SK-N-MC (cell line): ENCODE results near the gene SGPL1.

Source experiments
- EZH2 ChIP-seq: fragments of 200-600 bp; sonication (generic); IDR thresholded peaks from one replicate; pipeline ENCODE4 v1.6.1; 2017; ENCODE audit warnings: antibody characterized with exemption
- POLR2AphosphoS5 ChIP-seq: IDR thresholded peaks from 2 replicates; pipeline ENCODE4 v1.6.1; 2012; ENCODE audit warnings: mild to moderate bottlenecking, low read depth, low read length, borderline replicate concordance

GRCh38 chr10:70886921-70887665 is 71.3 kb downstream of the SGPL1 start:
- TF ChIP-seq EZH2 (no peak), POLR2AphosphoS5 (no peak)
